K562 (cell line): ENCODE results near the gene THAP4. TPM values are rescaled to one million over a fixed set of nuclear protein-coding genes. Genes with fewer than 3 reads are reported as not detected.

Experiments used
- ATAC-seq: fragments of 200-7000 bp; cut with Tn5 transposase; 3 replicates; pipeline ENCODE4 v1.9.1; 2020; ENCODE audit warnings: moderate library complexity
- BruUV-seq: library from RNA; stranded (reverse); fragments of 400-500 nt; replicated peaks from 2 replicates; lab custom pipeline; 2021; lab: Mats Ljungman, UMichigan
- CTCF ChIA-PET: fragments of 300-600 bp; formaldehyde crosslinking; extraction: SDS; loops from one replicate; lab custom pipeline; 2021; ENCODE audit warnings: low intra/inter-chr PET ratio; lab: Yijun Ruan, JAX
- POLR2A ChIA-PET: fragments of 300-600, 350-650 bp; sonication (Branson Sonifier 250); formaldehyde crosslinking; extraction: SDS; loops from one replicate; lab custom pipeline; 2021; ENCODE audit warnings: antibody characterized with exemption, inconsistent platforms; lab: Yijun Ruan, JAX
- DNase-seq, 4 experiments: peaks; one replicate each; pipeline versions ENCODE4 v3.0.0 to v3.0.0-alpha.2; 2011 to 2018; ENCODE audit warnings: low spot score in 3 of 4, mixed read lengths in 3 of 4; ENCODE audit errors: extremely low read depth in 1 of 4
- FAIRE-seq: peaks from 2 replicates; lab custom pipeline; 2011; peaks lifted over from hg19 to GRCh38; lab: Jason Lieb, UNC
- H2AFZ ChIP-seq: 2 replicates; pipeline ENCODE4 v1.6.0; 2011; ENCODE audit warnings: low read depth, low read length, control low read depth, inconsistent platforms
- H3K27ac ChIP-seq: fragments of 200-600 bp; 3 replicates; pipeline ENCODE4 v1.8.0; 2011; ENCODE audit warnings: low read depth, mild to moderate bottlenecking, control low read depth, inconsistent platforms, low read length, moderate library complexity, mixed read lengths; ENCODE audit errors: extremely low read depth
- H3K27me3 ChIP-seq, 2 experiments: fragments of 300-600 bp in 1 of 2; 2 replicates in 1 of 2; 3 replicates in 1 of 2; pipeline versions ENCODE4 v1.6.0 to v1.8.0; 2011; ENCODE audit warnings: inconsistent platforms in 2 of 2, low read length in 2 of 2, mild to moderate bottlenecking in 1 of 2, mixed read lengths in 1 of 2, moderate library complexity in 1 of 2; ENCODE audit not compliant: control insufficient read depth in 2 of 2, insufficient read depth in 2 of 2
- H3K36me3 ChIP-seq: fragments of 300-600 bp; 3 replicates; pipeline ENCODE4 v1.8.0; 2011; ENCODE audit warnings: mild to moderate bottlenecking, low read length, inconsistent platforms; ENCODE audit not compliant: control insufficient read depth, insufficient read depth
- H3K4me1 ChIP-seq, 2 experiments: fragments of 200-600 bp in 1 of 2; replicated peaks in 1 of 2; 2 replicates in 1 of 2; 3 replicates in 1 of 2; pipeline versions ENCODE4 v1.5.1 to v1.8.0; 2011; ENCODE audit warnings: inconsistent platforms in 2 of 2, low read length in 2 of 2, mild to moderate bottlenecking in 1 of 2, mixed read lengths in 1 of 2, moderate library complexity in 1 of 2; ENCODE audit not compliant: control insufficient read depth in 2 of 2, insufficient read depth in 2 of 2
- H3K4me2 ChIP-seq: 2 replicates; pipeline ENCODE4 v1.6.1; 2011; ENCODE audit warnings: low read length, control low read depth, inconsistent platforms, mixed read lengths; ENCODE audit not compliant: insufficient read depth
- H3K4me3 ChIP-seq: fragments of 200-600 bp; sonication (generic), shearing (Covaris generic); 2 replicates; pipeline ENCODE4 v1.5.1; 2016; ENCODE audit warnings: control low read depth, inconsistent platforms
- H3K79me2 ChIP-seq: fragments of 200-600 bp; 3 replicates; pipeline ENCODE4 v1.8.0; 2011; ENCODE audit warnings: low read length, inconsistent platforms; ENCODE audit not compliant: control insufficient read depth, insufficient read depth
- H3K9ac ChIP-seq, 2 experiments: 2 replicates each; pipeline versions ENCODE4 v1.6.0 to v1.6.1; 2011; ENCODE audit warnings: low read depth in 2 of 2, low read length in 2 of 2, control low read depth in 1 of 2, inconsistent platforms in 1 of 2, mild to moderate bottlenecking in 1 of 2, mixed read lengths in 1 of 2; ENCODE audit not compliant: insufficient read depth in 1 of 2
- H3K9me1 ChIP-seq: one replicate; pipeline ENCODE4 v1.6.0; 2011; ENCODE audit warnings: inconsistent platforms, mild to moderate bottlenecking, low read length, moderate library complexity; ENCODE audit not compliant: control insufficient read depth, insufficient read depth
- H3K9me3 ChIP-seq: replicated peaks from 2 replicates; pipeline ENCODE4 v1.5.1; 2011; ENCODE audit warnings: low read depth, low read length, inconsistent platforms; ENCODE audit not compliant: control insufficient read depth, insufficient read depth
- H4K20me1 ChIP-seq: replicated peaks from 2 replicates; pipeline ENCODE4 v1.6.1; 2011; ENCODE audit warnings: low read length, inconsistent platforms, mixed read lengths; ENCODE audit not compliant: control insufficient read depth, insufficient read depth
- ARID2 ChIP-seq: fragments of 450-650 bp; IDR thresholded peaks from 2 replicates; pipeline ENCODE4 v1.6.1; 2017; ENCODE audit warnings: antibody characterized with exemption, mild to moderate bottlenecking
- BACH1 ChIP-seq: fragments of 200-800 bp; sonication (Bioruptor generic); IDR thresholded peaks from 2 replicates; pipeline ENCODE4 v1.6.1; 2016; ENCODE audit warnings: missing genetic modification characterization, missing compliant biosample characterization
- BMI1 ChIP-seq: fragments of 150-350 bp; IDR thresholded peaks from 2 replicates; pipeline ENCODE4 v1.6.1; 2014; ENCODE audit warnings: low read length
- BRD9 ChIP-seq: fragments of 450-650 bp; IDR thresholded peaks from 2 replicates; pipeline ENCODE4 v1.6.1; 2018; ENCODE audit warnings: low read depth; ENCODE audit not compliant: partially characterized antibody
- MAFG ChIP-seq: fragments of 450-650 bp; conservative IDR thresholded peaks from 2 replicates; pipeline ENCODE4 v1.6.1; 2016; ENCODE audit warnings: missing genetic modification characterization, missing compliant biosample characterization
- MAFK ChIP-seq: IDR thresholded peaks from 2 replicates; pipeline ENCODE4 v1.6.1; 2011; ENCODE audit warnings: low read length, improper control_type of control experiment
- MYC ChIP-seq, 2 experiments: fragments of 250-450 bp in 1 of 2; sonication (Bioruptor Pico) in 1 of 2; IDR thresholded peaks; 2 replicates each; pipeline versions ENCODE4 v1.5.1 to v1.6.1; 2012 to 2021; ENCODE audit warnings: low read depth in 2 of 2, borderline replicate concordance in 1 of 2, improper control_type of control experiment in 1 of 2, low read length in 1 of 2, mild to moderate bottlenecking in 1 of 2, moderate library complexity in 1 of 2
- NFE2 ChIP-seq: IDR thresholded peaks from 2 replicates; pipeline ENCODE4 v1.6.1; 2014; ENCODE audit warnings: antibody characterized with exemption, low read depth
- NFE2L1 ChIP-seq: fragments of 450-650 bp; IDR thresholded peaks from 2 replicates; pipeline ENCODE4 v1.6.1; 2016; ENCODE audit warnings: missing genetic modification characterization, low read depth, mild to moderate bottlenecking, missing compliant biosample characterization, moderate library complexity, borderline replicate concordance
- NFIC ChIP-seq: fragments of 450-650 bp; IDR thresholded peaks from 2 replicates; pipeline ENCODE4 v1.6.1; 2017; ENCODE audit warnings: mild to moderate bottlenecking, inconsistent platforms
- NR1H2 ChIP-seq: sonication (generic); formaldehyde crosslinking; IDR thresholded peaks from 2 replicates; pipeline ENCODE4 v1.4.0; 2020; ENCODE audit warnings: mild to moderate bottlenecking, missing genetic modification reagents
- NR2C1 ChIP-seq, 2 experiments: fragments of 450-650 bp; IDR thresholded peaks; 2 replicates each; pipeline ENCODE4 v1.6.1; 2017; ENCODE audit warnings: mild to moderate bottlenecking in 2 of 2, antibody characterized with exemption in 1 of 2, inconsistent platforms in 1 of 2, missing compliant biosample characterization in 1 of 2, missing genetic modification characterization in 1 of 2
- POLR2H ChIP-seq: IDR thresholded peaks from 2 replicates; pipeline ENCODE4 v1.6.1; 2016; ENCODE audit warnings: missing genetic modification characterization, low read depth, mild to moderate bottlenecking, control low read depth, missing compliant biosample characterization, moderate library complexity
- SMARCA4 ChIP-seq: fragments of 450-650 bp; IDR thresholded peaks from 2 replicates; pipeline ENCODE4 v1.6.1; 2016
- SP2 ChIP-seq: IDR thresholded peaks from 2 replicates; pipeline ENCODE4 v1.6.1; 2011; ENCODE audit warnings: mild to moderate bottlenecking, low read depth, low read length, moderate library complexity; ENCODE audit not compliant: poor library complexity, severe bottlenecking; ENCODE audit errors: extremely low read depth
- TOE1 ChIP-seq, 2 experiments: fragments of 450-650 bp in 1 of 2; sonication (generic) in 1 of 2; formaldehyde crosslinking in 1 of 2; IDR thresholded peaks; 2 replicates each; pipeline versions ENCODE4 v1.7.1 to v1.8.0; 2016 to 2022; ENCODE audit warnings: borderline replicate concordance in 2 of 2, mild to moderate bottlenecking in 2 of 2, antibody characterized with exemption in 1 of 2, inconsistent platforms in 1 of 2, low read depth in 1 of 2, missing genetic modification reagents in 1 of 2, moderate library complexity in 1 of 2
- TRIM28 ChIP-seq: fragments of 450-650 bp; IDR thresholded peaks from 2 replicates; pipeline ENCODE4 v1.6.1; 2017
- YY1 ChIP-seq, 3 experiments: IDR thresholded peaks; 2 replicates each; pipeline ENCODE4 v1.6.1; 2011; ENCODE audit warnings: low read length in 2 of 3, mild to moderate bottlenecking in 2 of 3, moderate library complexity in 2 of 3, borderline replicate concordance in 1 of 3, control low read depth in 1 of 3, low read depth in 1 of 3; ENCODE audit not compliant: insufficient read depth in 3 of 3, insufficient replicate concordance in 2 of 3, control insufficient read depth in 1 of 3, insufficient read length in 1 of 3; ENCODE audit errors: extremely low read depth in 1 of 3
- ZNF174 ChIP-seq: fragments of 250-450 bp; sonication (Bioruptor Pico); IDR thresholded peaks from 2 replicates; pipeline ENCODE4 v1.4.0; 2020; ENCODE audit warnings: mild to moderate bottlenecking
- ZNF175 ChIP-seq: fragments of 200-800 bp; sonication (Bioruptor generic); IDR thresholded peaks from 2 replicates; pipeline ENCODE4 v1.6.1; 2016; ENCODE audit warnings: low read depth, mild to moderate bottlenecking, missing genetic modification characterization, missing compliant biosample characterization
- ZNF197 ChIP-seq: fragments of 200-800 bp; sonication (Bioruptor generic); IDR thresholded peaks from 2 replicates; pipeline ENCODE4 v1.6.1; 2016; ENCODE audit warnings: low read depth, missing genetic modification characterization, missing compliant biosample characterization
- ZNF507 ChIP-seq: conservative IDR thresholded peaks from 2 replicates; pipeline ENCODE4 v1.6.1; 2017; ENCODE audit warnings: missing genetic modification characterization, missing compliant biosample characterization
- WGBS: fragments of 100-300 bp; shearing (Covaris generic); methylation state at CpG from one replicate; pipeline ENCODE4 v1.1.6; 2016; ENCODE audit warnings: low coverage, mixed read lengths; ENCODE audit not compliant: insufficient coverage; ENCODE audit errors: missing lambda C conversion rate; 5-methylcytosine and 5-hydroxymethylcytosine counted together
- in situ Hi-C: fragments of 300-500 bp; cut with MboI; formaldehyde crosslinking; loops from 4 replicates; pipeline ENCODE4 v1.15.0; 2018; ENCODE audit warnings: inconsistent platforms, mixed read lengths
- intact Hi-C: fragments of 100-400 bp; cut with micrococcal nuclease; formaldehyde crosslinking; loops from 2 replicates; pipeline ENCODE4 v1.14.2; 2022
- polyA plus RNA-seq, 8 experiments: library from polyadenylated mRNA; depleted of rRNA in 4 of 8; stranded (reverse) in 5 of 8; unstranded in 3 of 8; fragments of >200 nt; fragmentation: Nextera tagmentation in 2 of 8; fragmentation: Illumina TruSeq in 1 of 8; extraction: Ambion mirVana in 2 of 8; extraction: Trizol in 1 of 8; gene quantifications; 2 replicates each; pipeline versions ENCODE4 v1.2.1 to v1.2.3, GENCODE V29; 2011 to 2014; ENCODE audit warnings: inconsistent platforms in 1 of 8, missing spikeins in 1 of 8
- total RNA-seq, 7 experiments: library from RNA; depleted of rRNA in 6 of 7; stranded (reverse); fragments of >200 nt in 6 of 7; fragmentation: Illumina TruSeq in 2 of 7; extraction: Trizol in 2 of 7; gene quantifications; 2 replicates each; pipeline versions ENCODE4 v1.2.1 to v1.2.3, GENCODE V29; 2011 to 2021; ENCODE audit warnings: low replicate concordance in 1 of 7
- TF ChIP-seq, protein P1 (sequence below): sonication (generic); formaldehyde crosslinking; IDR thresholded peaks from 2 replicates; pipeline ENCODE4 v1.9.0; 2022; ENCODE audit warnings: mild to moderate bottlenecking, missing genetic modification reagents

THAP4 gene
- total and polyA plus RNA-seq, 9 of the 15 experiments (the other 6 are each of a cell fraction or from before 2014, with no cell fraction given) = 8.6 to 60.9 (median 43.9) TPM

DNA sequence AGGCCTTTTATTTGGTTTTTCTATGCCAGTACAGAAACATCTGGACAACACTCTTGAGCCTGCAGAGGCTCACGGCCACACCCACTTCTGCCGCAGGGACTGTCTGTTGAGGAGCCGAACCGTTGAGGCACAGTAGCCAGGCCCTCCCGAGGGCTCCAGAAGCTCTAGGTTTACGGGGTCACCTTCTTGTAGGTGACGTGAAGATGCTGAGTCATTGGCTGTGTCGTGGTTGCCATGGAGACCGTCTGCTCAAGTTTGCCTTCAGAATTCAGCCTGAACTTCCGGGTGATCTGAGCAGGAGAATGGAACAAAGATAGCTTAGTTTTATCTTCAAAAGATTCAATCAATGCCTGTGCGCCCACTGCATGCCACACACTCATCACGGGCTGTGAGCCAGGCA is 52.5 kb downstream of the THAP4 start (continued):
- TF ChIP-seq TOE1 (IDR thresholded peaks at IDR 0.05; ENCODE audit: borderline replicate concordance) = no peak
- TF ChIP-seq TOE1 (CRISPR knock-in tag; IDR thresholded peaks at IDR 0.05; ENCODE audit: borderline replicate concordance, low read depth) = no peak
- no peak for TF ChIP-seq TRIM28
- TF ChIP-seq ZNF175 (CRISPR knock-in tag) = no peak
- no peak for TF ChIP-seq BRD9
- TF ChIP-seq NR1H2 = no peak
- peak; percentile 66; the same call in 1 of the 2 replicates for TF ChIP-seq MAFK
- TF ChIP-seq SMARCA4 = peak; percentile 42; the same call in 1 of the 2 replicates
- TF ChIP-seq POLR2H (tag) = no peak
- no peak for TF ChIP-seq YY1 (IDR thresholded peaks at IDR 0.05; ENCODE audit: borderline replicate concordance in 1 of 3, control insufficient read depth in 1 of 3, extremely low read depth in 1 of 3, insufficient read depth in 3 of 3, insufficient read length in 1 of 3, insufficient replicate concordance in 2 of 3, low read depth in 1 of 3, low read length in 2 of 3)
- peak; percentile 79 for TF ChIP-seq MAFG (tag)
- TF ChIP-seq NFE2L1 (tag) = peak; percentile 56
- peak; percentile 51; the same call in 1 of the 2 replicates for TF ChIP-seq BMI1

GRCh38 chr2:241582806-241583205 is 54.2 kb downstream of the THAP4 start:
- no TSS peak for BruUV-seq
- Histone ChIP-seq H3K4me1 (peaks cover 3% of the 10 kb centered on the region in 2 experiments; a peak in 2 of 5 replicates), H3K36me3 (peaks cover 43% of the 10 kb centered on the region), H3K9ac (no peak overlapping the region), H3K4me3 (no peak overlapping the region), H3K27ac (no peak overlapping the region), H4K20me1 (no peaks in the 10 kb centered on the region), H3K27me3 (no peaks in the 10 kb centered on the region), H3K4me2 (no peak overlapping the region), H3K9me3 (peaks cover 18% of the 10 kb centered on the region), H3K9me1 (no peaks in the 10 kb centered on the region), H3K79me2 (no peaks in the 10 kb centered on the region), H2AFZ (no peak overlapping the region)
- POLR2A ChIA-PET = interaction anchor here (0.6 kb wide), 1 partner anchor 31 kb away, joined by 3 read pairs; no protein-coding TSS in a partner anchor
- intact Hi-C loops = no loop called here
- CTCF ChIA-PET = no interaction called here
- 96% methylated on average over 3 of the region's 4 CpGs for WGBS
- DNase-seq (no peak), FAIRE-seq (no peak), ATAC-seq (no peak)
- in situ Hi-C loops = no loop called here
- TF ChIP-seq ZNF197 (no peak), NFE2 (no peak), ZNF174 (CRISPR knock-in tag) (no peak), NR2C1 (IDR thresholded peaks at IDR 0.05) (no peak), NR2C1 (tag; IDR thresholded peaks at IDR 0.05) (no peak), SP2 (no peak), MYC (IDR thresholded peaks at IDR 0.05; ENCODE audit: low read depth, low read length) (no peak), MYC (CRISPR knock-in tag; IDR thresholded peaks at IDR 0.05; ENCODE audit: borderline replicate concordance, low read depth) (no peak), BACH1 (no peak), ZNF507 (tag) (no peak), ARID2 (no peak), NFIC (no peak)
- TF ChIP-seq, protein P1, sequence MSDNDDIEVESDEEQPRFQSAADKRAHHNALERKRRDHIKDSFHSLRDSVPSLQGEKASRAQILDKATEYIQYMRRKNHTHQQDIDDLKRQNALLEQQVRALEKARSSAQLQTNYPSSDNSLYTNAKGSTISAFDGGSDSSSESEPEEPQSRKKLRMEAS = no peak
